Measurements from ENCODE around the gene MGAT3. TPM values are rescaled to one million over a fixed set of nuclear protein-coding genes. Genes with fewer than 3 reads are reported as not detected.

MGAT3 gene
- total and polyA plus RNA-seq, 9 of the 15 experiments (the other 6 are each of a cell fraction or from before 2014, with no cell fraction given) = 0.10 to 11.5 (median 4.6) TPM

DNA sequence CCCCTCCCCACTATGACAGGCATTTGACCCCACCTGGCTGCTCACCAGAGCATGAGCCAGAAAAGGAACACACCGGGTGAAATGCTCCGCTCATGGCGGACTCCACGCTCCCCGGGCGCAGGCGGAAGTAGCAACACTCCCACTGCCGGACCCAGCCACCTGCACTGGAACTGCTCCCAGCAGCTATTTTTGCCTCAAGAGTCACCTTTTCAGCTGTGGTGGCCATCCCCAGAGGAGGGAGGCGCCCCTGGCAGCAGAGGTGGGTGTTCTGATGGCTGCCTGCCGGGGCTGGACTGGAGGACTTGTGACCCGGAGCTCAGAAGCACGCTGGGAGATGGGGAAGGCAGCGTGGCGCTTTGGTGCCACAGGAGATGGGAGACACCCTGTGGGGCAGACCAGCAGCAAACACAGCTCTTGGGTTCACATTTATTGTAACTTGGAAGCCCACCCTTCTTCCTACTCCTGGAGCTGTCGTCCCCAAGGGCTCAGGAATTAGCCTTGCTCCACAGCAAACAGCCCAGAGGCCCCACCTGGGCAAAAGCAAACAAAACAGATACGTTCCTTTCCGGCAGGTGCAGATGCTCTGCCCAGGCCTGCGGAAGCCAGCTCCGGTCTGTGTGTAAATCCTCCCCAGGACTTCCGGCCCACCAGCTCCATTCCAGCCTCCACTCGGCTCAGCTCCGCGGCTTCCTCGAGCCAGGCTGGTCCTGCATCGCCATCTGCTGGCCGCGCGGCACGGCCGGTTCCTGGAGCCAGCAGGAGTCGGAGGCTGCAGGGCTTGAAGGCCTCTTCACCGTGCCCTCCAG is 72.1 kb downstream of the MGAT3 start (continued):
- TF ChIP-seq, protein P1, sequence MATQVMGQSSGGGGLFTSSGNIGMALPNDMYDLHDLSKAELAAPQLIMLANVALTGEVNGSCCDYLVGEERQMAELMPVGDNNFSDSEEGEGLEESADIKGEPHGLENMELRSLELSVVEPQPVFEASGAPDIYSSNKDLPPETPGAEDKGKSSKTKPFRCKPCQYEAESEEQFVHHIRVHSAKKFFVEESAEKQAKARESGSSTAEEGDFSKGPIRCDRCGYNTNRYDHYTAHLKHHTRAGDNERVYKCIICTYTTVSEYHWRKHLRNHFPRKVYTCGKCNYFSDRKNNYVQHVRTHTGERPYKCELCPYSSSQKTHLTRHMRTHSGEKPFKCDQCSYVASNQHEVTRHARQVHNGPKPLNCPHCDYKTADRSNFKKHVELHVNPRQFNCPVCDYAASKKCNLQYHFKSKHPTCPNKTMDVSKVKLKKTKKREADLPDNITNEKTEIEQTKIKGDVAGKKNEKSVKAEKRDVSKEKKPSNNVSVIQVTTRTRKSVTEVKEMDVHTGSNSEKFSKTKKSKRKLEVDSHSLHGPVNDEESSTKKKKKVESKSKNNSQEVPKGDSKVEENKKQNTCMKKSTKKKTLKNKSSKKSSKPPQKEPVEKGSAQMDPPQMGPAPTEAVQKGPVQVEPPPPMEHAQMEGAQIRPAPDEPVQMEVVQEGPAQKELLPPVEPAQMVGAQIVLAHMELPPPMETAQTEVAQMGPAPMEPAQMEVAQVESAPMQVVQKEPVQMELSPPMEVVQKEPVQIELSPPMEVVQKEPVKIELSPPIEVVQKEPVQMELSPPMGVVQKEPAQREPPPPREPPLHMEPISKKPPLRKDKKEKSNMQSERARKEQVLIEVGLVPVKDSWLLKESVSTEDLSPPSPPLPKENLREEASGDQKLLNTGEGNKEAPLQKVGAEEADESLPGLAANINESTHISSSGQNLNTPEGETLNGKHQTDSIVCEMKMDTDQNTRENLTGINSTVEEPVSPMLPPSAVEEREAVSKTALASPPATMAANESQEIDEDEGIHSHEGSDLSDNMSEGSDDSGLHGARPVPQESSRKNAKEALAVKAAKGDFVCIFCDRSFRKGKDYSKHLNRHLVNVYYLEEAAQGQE (IDR thresholded peaks at IDR 0.05; ENCODE audit: borderline replicate concordance) = peak; percentile 87
- TF ChIP-seq, protein P1 (CRISPR knock-in tag; IDR thresholded peaks at IDR 0.05; ENCODE audit: low read depth) = no peak
- TF ChIP-seq NBN (IDR thresholded peaks at IDR 0.05; ENCODE audit: low read depth) (no peak), ARID1B (IDR thresholded peaks at IDR 0.05) (peak; percentile 38; the same call in 1 of the 2 replicates), SMAD2 (IDR thresholded peaks at IDR 0.05; ENCODE audit: low read depth, low read length) (no peak), HNRNPH1 (optimal IDR thresholded peaks at IDR 0.05; ENCODE audit: low read depth, low read length) (no peak), SREBF1 (IDR thresholded peaks at IDR 0.05; ENCODE audit: borderline replicate concordance, low read depth, low read length) (no peak), YY1 (IDR thresholded peaks at IDR 0.05; ENCODE audit: borderline replicate concordance in 1 of 3, control insufficient read depth in 1 of 3, extremely low read depth in 1 of 3, insufficient read depth in 3 of 3, insufficient read length in 1 of 3, insufficient replicate concordance in 2 of 3, low read depth in 1 of 3, low read length in 2 of 3) (peak in 2 of 3 experiments; percentile 76 to 86), TAF9B (IDR thresholded peaks at IDR 0.05; ENCODE audit: partially characterized antibody) (no peak), RREB1 (CRISPR knock-in tag; IDR thresholded peaks at IDR 0.05) (peak; percentile 68; the same call in 1 of the 2 replicates), SUPT5H (IDR thresholded peaks at IDR 0.05) (no peak)
- TF ChIP-seq, protein P2, sequence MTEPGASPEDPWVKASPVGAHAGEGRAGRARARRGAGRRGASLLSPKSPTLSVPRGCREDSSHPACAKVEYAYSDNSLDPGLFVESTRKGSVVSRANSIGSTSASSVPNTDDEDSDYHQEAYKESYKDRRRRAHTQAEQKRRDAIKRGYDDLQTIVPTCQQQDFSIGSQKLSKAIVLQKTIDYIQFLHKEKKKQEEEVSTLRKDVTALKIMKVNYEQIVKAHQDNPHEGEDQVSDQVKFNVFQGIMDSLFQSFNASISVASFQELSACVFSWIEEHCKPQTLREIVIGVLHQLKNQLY (CRISPR knock-in tag; conservative IDR thresholded peaks at IDR 0.05) = no peak
